Left lung (tissue), 10 donors: Measurements from ENCODE around the gene CCT2. TPM values are rescaled to one million over a fixed set of nuclear protein-coding genes. Genes with fewer than 3 reads are reported as not detected.

ENCODE experiments used
- ATAC-seq: fragments of 200-7000 bp; cut with Tn5 transposase; one replicate; pipeline ENCODE4 v1.9.1; 2020; ENCODE audit warnings: moderate library complexity
- DNase-seq, 4 donors: peaks; one replicate each; pipeline ENCODE4 v3.0.0-alpha.2; 2013 to 2020
- H3K27ac ChIP-seq, 2 donors: fragments of 200-600 bp; sonication (generic) in 1 of 2; one replicate each; pipeline versions ENCODE4 v1.5.0 to v1.8.0; 2020 to 2021
- H3K27me3 ChIP-seq, 2 donors: fragments of 200-600 bp; sonication (generic) in 1 of 2; one replicate each; pipeline versions ENCODE4 v1.5.0 to v1.8.0; 2020 to 2021
- H3K36me3 ChIP-seq, 2 donors: fragments of 200-600 bp; sonication (generic) in 1 of 2; one replicate each; pipeline versions ENCODE4 v1.5.0 to v1.8.0; 2020 to 2021
- H3K4me1 ChIP-seq, 2 donors: fragments of 200-600 bp; one replicate each; pipeline ENCODE4 v1.8.0; 2021
- H3K4me3 ChIP-seq, 2 donors: fragments of 200-600 bp; sonication (generic) in 1 of 2; one replicate each; pipeline versions ENCODE4 v1.5.0 to v1.8.0; 2020 to 2021; ENCODE audit warnings: mild to moderate bottlenecking in 1 of 2
- H3K9me3 ChIP-seq, 2 donors: fragments of 200-600 bp; sonication (generic) in 1 of 2; one replicate each; pipeline versions ENCODE4 v1.5.0 to v1.8.0; 2020 to 2021
- intact Hi-C, 2 donors: fragments of 100-400 bp; cut with DNase I; formaldehyde crosslinking; loops; one replicate each; pipeline versions ENCODE4 v1.11.2 to v1.14.2; 2022
- polyA plus RNA-seq, 6 donors: library from polyadenylated mRNA; unstranded; fragments of 120-200 nt; gene quantifications; one replicate each; pipeline ENCODE4 v1.2.1, GENCODE V29; 2013; ENCODE audit not compliant: insufficient read length in 6 of 6
- total RNA-seq, 2 donors: library from RNA; stranded (reverse); fragmentation: NEBNext Ultra II Directional; extraction: Animal tissue kit (Norgen Biotek cat#: 25700); gene quantifications; one replicate each; pipeline ENCODE4 v1.2.1, GENCODE V29; 2021
- TF ChIP-seq, protein P1 (sequence below), 2 donors: fragments of 200-600 bp; sonication (generic) in 1 of 2; IDR thresholded peaks; one replicate each; pipeline versions ENCODE4 v1.5.0 to v1.8.0; 2021; ENCODE audit warnings: antibody characterized with exemption in 2 of 2
- donor health status: DM: no; HTN: yes; CAD: no.
- donor health status: DM: no; HTN: no; CAD: no.

The CCT2 gene
- total and polyA plus RNA-seq, 8 donors, result 115 to 259 (median 246) TPM

DNA sequence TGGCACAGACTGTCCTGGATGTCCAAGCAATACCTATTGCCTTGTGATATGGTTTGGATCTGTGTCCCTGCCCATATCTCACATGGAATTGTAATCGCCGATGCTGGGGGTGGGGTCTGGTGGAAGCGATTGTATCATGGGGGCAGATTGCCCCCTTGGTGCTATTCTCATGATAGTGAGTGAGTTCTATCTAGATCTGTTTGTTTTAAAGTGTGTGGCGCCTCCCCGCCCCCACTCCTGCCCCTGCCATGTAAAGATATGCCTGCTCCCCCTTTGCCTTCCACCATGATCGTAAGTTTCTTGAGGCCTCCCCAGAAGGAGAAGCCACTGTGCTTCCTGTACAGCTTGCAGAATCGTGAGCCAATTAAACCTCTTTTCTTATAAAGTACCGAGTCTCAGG, 42.2 kb downstream of the CCT2 start:
- DNase-seq (no peak), ATAC-seq (no peak)
- Histone ChIP-seq H3K4me1 (no peaks in the 10 kb centered on the region), H3K36me3 (no peaks in the 10 kb centered on the region), H3K27ac (no peak overlapping the region), H3K9me3 (no peaks in the 10 kb centered on the region), H3K27me3 (no peaks in the 10 kb centered on the region), H3K4me3 (no peak overlapping the region)
- intact Hi-C loops, result no loop called here
- TF ChIP-seq, protein P1, sequence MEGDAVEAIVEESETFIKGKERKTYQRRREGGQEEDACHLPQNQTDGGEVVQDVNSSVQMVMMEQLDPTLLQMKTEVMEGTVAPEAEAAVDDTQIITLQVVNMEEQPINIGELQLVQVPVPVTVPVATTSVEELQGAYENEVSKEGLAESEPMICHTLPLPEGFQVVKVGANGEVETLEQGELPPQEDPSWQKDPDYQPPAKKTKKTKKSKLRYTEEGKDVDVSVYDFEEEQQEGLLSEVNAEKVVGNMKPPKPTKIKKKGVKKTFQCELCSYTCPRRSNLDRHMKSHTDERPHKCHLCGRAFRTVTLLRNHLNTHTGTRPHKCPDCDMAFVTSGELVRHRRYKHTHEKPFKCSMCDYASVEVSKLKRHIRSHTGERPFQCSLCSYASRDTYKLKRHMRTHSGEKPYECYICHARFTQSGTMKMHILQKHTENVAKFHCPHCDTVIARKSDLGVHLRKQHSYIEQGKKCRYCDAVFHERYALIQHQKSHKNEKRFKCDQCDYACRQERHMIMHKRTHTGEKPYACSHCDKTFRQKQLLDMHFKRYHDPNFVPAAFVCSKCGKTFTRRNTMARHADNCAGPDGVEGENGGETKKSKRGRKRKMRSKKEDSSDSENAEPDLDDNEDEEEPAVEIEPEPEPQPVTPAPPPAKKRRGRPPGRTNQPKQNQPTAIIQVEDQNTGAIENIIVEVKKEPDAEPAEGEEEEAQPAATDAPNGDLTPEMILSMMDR (IDR thresholded peaks at IDR 0.05), result no peak

- no peaks in the 10 kb centered on the region for H3K36me3 ChIP-seq
- intact Hi-C loops, result no loop called here
- TF ChIP-seq, protein P1 (IDR thresholded peaks at IDR 0.05), result no peak
- H3K4me3 ChIP-seq, result no peak overlapping the region
- DNase-seq (no peak), ATAC-seq (no peak)
- H3K9me3 ChIP-seq, result no peaks in the 10 kb centered on the region
- no peak overlapping the region for H3K27ac ChIP-seq
- H3K27me3 ChIP-seq, result no peaks in the 10 kb centered on the region
- no peaks in the 10 kb centered on the region for H3K4me1 ChIP-seq
These were observed 44.9 kb downstream of the CCT2 start for GRCh38 chr12:69630191-69630590.

- Histone ChIP-seq H3K9me3 (no peaks in the 10 kb centered on the region), H3K27me3 (no peaks in the 10 kb centered on the region), H3K4me3 (no peak overlapping the region), H3K36me3 (no peaks in the 10 kb centered on the region), H3K27ac (no peak overlapping the region), H3K4me1 (no peaks in the 10 kb centered on the region)
- DNase-seq (no peak), ATAC-seq (no peak)
- intact Hi-C loops, result no loop called here
- TF ChIP-seq, protein P1 (IDR thresholded peaks at IDR 0.05), result no peak
These were observed 47.8 kb downstream of the CCT2 start for GRCh38 chr12:69633061-69633460.

- no peaks in the 10 kb centered on the region for H3K36me3 ChIP-seq
- TF ChIP-seq, protein P1 (IDR thresholded peaks at IDR 0.05), result peak; percentile 83 to 88
- no peaks in the 10 kb centered on the region for H3K27me3 ChIP-seq
- ATAC-seq, result peak; percentile 97
- no peak overlapping the region for H3K27ac ChIP-seq
- no peaks in the 10 kb centered on the region for H3K9me3 ChIP-seq
- H3K4me3 ChIP-seq, result no peak overlapping the region
- peak; percentile 46 to 82 (median 66) for DNase-seq
- H3K4me1 ChIP-seq, result no peaks in the 10 kb centered on the region
- intact Hi-C loops, result no loop called here
These were observed 54.2 kb downstream of the CCT2 start for GRCh38 chr12:69639400-69640016.

- no peaks in the 10 kb centered on the region for H3K36me3 ChIP-seq
- DNase-seq (no peak), ATAC-seq (no peak)
- no peaks in the 10 kb centered on the region for H3K27me3 ChIP-seq
- no peaks in the 10 kb centered on the region for H3K9me3 ChIP-seq
- no peak overlapping the region for H3K27ac ChIP-seq
- no peak overlapping the region for H3K4me3 ChIP-seq
- TF ChIP-seq, protein P1 (IDR thresholded peaks at IDR 0.05), result no peak
- H3K4me1 ChIP-seq, result no peaks in the 10 kb centered on the region
- intact Hi-C loops, result no loop called here
These were observed 56.3 kb downstream of the CCT2 start for GRCh38 chr12:69641546-69641945.
